ENCODE measurements around the gene BACH2.

- TF ChIP-seq CTCF (IDR thresholded peaks at IDR 0.05; ENCODE audit: low read depth, low read length, poor library complexity, severe bottlenecking) = no peak
- no peak for TF ChIP-seq EZH2phosphoT487 (IDR thresholded peaks at IDR 0.05; ENCODE audit: borderline replicate concordance, low read length)
Measured at GRCh38 chr6:90304308-90304707, 7.7 kb upstream of the BACH2 start.
